ENCODE data around the gene NABP1. TPM values are rescaled to one million over a fixed set of nuclear protein-coding genes. Genes with fewer than 3 reads are reported as not detected.

Gene NABP1
- polyA plus RNA-seq, 1 donor (not counting 4 experiments of a cell fraction or from before 2014, with no cell fraction given) = 29.3 TPM

GRCh38 chr2:191680639-191681038 is 2.7 kb downstream of the NABP1 start:
- Histone ChIP-seq H3K4me2 (ENCODE audit: control insufficient read depth, extremely low read depth, insufficient read depth, low read depth, low read length) (peak overlapping the region; percentile 85), H3K9me3 (ENCODE audit: control insufficient read depth, low read depth, low read length) (no peaks in the 10 kb centered on the region), H2AFZ (ENCODE audit: control insufficient read depth, low read length) (no peak overlapping the region), H3K36me3 (ENCODE audit: control insufficient read depth in 2 of 2, extremely low read depth in 1 of 2, insufficient read depth in 2 of 2, low read length in 2 of 2) (peaks cover 16 to 32% of the 10 kb centered on the region in 2 experiments), H3K9me1 (ENCODE audit: control insufficient read depth, extremely low read depth, insufficient read depth, low read length) (no peaks in the 10 kb centered on the region), H3K27ac (ENCODE audit: control insufficient read depth, insufficient read depth, low read length) (peak overlapping the region; percentile 96), H3K79me2 (ENCODE audit: control insufficient read depth, insufficient read depth, low read length) (peaks cover 29% of the 10 kb centered on the region), H3K4me3 (ENCODE audit: control insufficient read depth in 2 of 3, extremely low read depth in 1 of 3, insufficient read depth in 2 of 3, low read depth in 1 of 3, low read length in 3 of 3) (peak overlapping the region; percentile 63 to 84 (median 82)), H3K27me3 (ENCODE audit: control insufficient read depth, extremely low read depth, insufficient read depth, low read length) (no peaks in the 10 kb centered on the region), H3K4me1 (ENCODE audit: control insufficient read depth, extremely low read depth, insufficient read depth, low read length) (peaks cover 30% of the 10 kb centered on the region), H4K20me1 (ENCODE audit: control insufficient read depth, extremely low read depth, insufficient read depth, low read length) (no peaks in the 10 kb centered on the region), H3K9ac (ENCODE audit: control insufficient read depth, extremely low read depth, insufficient read depth, low read length) (peak overlapping the region; percentile 48)
- dilution Hi-C loops (cut with MboI; ENCODE audit: extremely low pct_ligation_motif_present, low sequenced_read_pairs) = no loop called here
- no peak for DNase-seq (ENCODE audit: low read depth, low spot score)
- no peak for TF ChIP-seq EZH2 (IDR thresholded peaks at IDR 0.05; ENCODE audit: low read length)
- TF ChIP-seq, protein P1, sequence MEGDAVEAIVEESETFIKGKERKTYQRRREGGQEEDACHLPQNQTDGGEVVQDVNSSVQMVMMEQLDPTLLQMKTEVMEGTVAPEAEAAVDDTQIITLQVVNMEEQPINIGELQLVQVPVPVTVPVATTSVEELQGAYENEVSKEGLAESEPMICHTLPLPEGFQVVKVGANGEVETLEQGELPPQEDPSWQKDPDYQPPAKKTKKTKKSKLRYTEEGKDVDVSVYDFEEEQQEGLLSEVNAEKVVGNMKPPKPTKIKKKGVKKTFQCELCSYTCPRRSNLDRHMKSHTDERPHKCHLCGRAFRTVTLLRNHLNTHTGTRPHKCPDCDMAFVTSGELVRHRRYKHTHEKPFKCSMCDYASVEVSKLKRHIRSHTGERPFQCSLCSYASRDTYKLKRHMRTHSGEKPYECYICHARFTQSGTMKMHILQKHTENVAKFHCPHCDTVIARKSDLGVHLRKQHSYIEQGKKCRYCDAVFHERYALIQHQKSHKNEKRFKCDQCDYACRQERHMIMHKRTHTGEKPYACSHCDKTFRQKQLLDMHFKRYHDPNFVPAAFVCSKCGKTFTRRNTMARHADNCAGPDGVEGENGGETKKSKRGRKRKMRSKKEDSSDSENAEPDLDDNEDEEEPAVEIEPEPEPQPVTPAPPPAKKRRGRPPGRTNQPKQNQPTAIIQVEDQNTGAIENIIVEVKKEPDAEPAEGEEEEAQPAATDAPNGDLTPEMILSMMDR (optimal IDR thresholded peaks at IDR 0.05 in 1 of 3, IDR thresholded peaks at IDR 0.05 in 1 of 3, conservative IDR thresholded peaks at IDR 0.05 in 1 of 3; ENCODE audit: extremely low read depth in 1 of 3, insufficient read depth in 2 of 3, low read length in 3 of 3) = no peak
- no peak for FAIRE-seq

DNA sequence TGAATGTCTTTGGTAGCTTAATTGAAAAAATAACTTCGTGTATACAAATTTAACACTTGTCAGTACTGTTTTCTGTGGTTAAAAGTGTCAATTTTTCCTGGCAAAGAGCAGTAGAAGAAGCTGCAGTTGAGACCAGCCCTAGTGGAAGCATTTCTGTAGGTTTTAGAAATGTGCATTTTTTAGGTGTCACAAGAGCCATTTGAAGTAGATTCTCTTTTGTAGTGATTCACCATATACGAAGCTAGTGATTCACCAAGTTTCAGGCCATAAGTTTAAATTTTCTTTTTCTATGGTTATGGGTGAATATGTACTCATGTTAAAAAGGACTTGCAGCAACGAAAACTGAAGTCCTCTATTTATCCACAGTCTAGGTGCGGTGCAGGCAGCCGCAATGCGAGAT is 4.2 kb downstream of the NABP1 start:
- Histone ChIP-seq H2AFZ (ENCODE audit: control insufficient read depth, low read length) (no peak overlapping the region), H3K9me3 (ENCODE audit: control insufficient read depth, low read depth, low read length) (no peaks in the 10 kb centered on the region), H3K4me1 (ENCODE audit: control insufficient read depth, extremely low read depth, insufficient read depth, low read length) (peaks cover 33% of the 10 kb centered on the region), H3K36me3 (ENCODE audit: control insufficient read depth in 2 of 2, extremely low read depth in 1 of 2, insufficient read depth in 2 of 2, low read length in 2 of 2) (peaks cover 19 to 36% of the 10 kb centered on the region in 2 experiments), H3K4me2 (ENCODE audit: control insufficient read depth, extremely low read depth, insufficient read depth, low read depth, low read length) (peak overlapping the region; percentile 85), H3K9me1 (ENCODE audit: control insufficient read depth, extremely low read depth, insufficient read depth, low read length) (no peaks in the 10 kb centered on the region), H3K4me3 (ENCODE audit: control insufficient read depth in 2 of 3, extremely low read depth in 1 of 3, insufficient read depth in 2 of 3, low read depth in 1 of 3, low read length in 3 of 3) (peak overlapping the region in 1 of 3 experiments; percentile 4), H3K27me3 (ENCODE audit: control insufficient read depth, extremely low read depth, insufficient read depth, low read length) (no peaks in the 10 kb centered on the region), H3K27ac (ENCODE audit: control insufficient read depth, insufficient read depth, low read length) (peak overlapping the region; percentile 4), H3K9ac (ENCODE audit: control insufficient read depth, extremely low read depth, insufficient read depth, low read length) (no peak overlapping the region), H4K20me1 (ENCODE audit: control insufficient read depth, extremely low read depth, insufficient read depth, low read length) (no peaks in the 10 kb centered on the region), H3K79me2 (ENCODE audit: control insufficient read depth, insufficient read depth, low read length) (peaks cover 29% of the 10 kb centered on the region)
- DNase-seq (ENCODE audit: low read depth, low spot score) (no peak), FAIRE-seq (no peak)
- TF ChIP-seq EZH2 (IDR thresholded peaks at IDR 0.05; ENCODE audit: low read length) = no peak
- TF ChIP-seq, protein P1 (optimal IDR thresholded peaks at IDR 0.05 in 1 of 3, IDR thresholded peaks at IDR 0.05 in 1 of 3, conservative IDR thresholded peaks at IDR 0.05 in 1 of 3; ENCODE audit: extremely low read depth in 1 of 3, insufficient read depth in 2 of 3, low read length in 3 of 3) = no peak
- dilution Hi-C loops (cut with MboI; ENCODE audit: extremely low pct_ligation_motif_present, low sequenced_read_pairs) = no loop called here

All from keratinocyte (primary cell).